CD4-positive, alpha-beta T cell treated with Interferon alpha-2 for 1 hour (primary cell): ENCODE results near the gene MTRFR.
"Not testable (repeated sequence)": the region's sequence is repeated elsewhere in the genome, so short reads cannot be mapped to it uniquely, and the experiment has no call there.

Experiments
- DNase-seq, 2 donors: peaks; one replicate each; pipeline ENCODE4 v3.0.0-alpha.2; 2020 to 2022

The MTRFR gene

DNA sequence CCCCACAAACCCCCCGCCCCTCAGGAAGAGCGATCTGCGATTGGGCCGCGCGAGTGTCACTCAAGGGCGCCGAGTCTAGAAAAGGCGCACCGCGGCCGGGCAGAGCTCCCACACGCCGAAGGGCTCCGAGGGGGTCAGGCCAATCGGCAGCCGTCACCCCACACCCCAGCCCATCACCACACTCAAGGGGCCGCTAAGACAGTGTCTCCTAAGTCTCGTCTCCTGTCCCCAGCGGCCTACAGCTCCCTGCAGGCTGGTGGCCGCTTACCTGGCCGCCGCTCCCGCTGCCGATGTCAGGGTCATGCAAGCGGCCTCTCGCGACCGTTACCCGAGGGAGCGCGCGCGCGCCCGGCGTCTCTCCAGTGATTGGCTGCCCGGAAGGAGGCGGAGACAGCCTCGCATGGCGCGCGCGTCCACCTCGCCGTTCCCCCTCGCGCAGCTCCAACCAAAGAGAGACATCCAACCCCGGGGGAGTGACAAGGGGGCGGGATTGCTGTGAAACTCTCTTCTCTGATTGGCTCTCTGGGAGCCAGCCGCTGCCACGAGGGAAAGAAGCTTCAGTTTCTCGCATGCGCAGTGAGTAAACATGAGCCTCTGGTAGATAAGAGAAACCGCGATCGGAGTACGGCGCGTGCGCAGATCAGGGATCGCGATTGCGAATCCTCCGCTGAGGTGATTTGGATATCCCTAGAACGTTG lies at the start of gene MTRFR, which contains the start of gene MPHOSPH9:
Gene MTRFR, plus strand, starts transcription at position 630 of the 698 bp plus-strand sequence. CDS start 20,239 bp downstream, outside the sequence.
Gene MPHOSPH9, minus strand, starts transcription at position 335 of the 698 bp plus-strand sequence. CDS start 2,777 bp downstream, outside the sequence.
- DNase-seq, result peak; percentile 100

DNA sequence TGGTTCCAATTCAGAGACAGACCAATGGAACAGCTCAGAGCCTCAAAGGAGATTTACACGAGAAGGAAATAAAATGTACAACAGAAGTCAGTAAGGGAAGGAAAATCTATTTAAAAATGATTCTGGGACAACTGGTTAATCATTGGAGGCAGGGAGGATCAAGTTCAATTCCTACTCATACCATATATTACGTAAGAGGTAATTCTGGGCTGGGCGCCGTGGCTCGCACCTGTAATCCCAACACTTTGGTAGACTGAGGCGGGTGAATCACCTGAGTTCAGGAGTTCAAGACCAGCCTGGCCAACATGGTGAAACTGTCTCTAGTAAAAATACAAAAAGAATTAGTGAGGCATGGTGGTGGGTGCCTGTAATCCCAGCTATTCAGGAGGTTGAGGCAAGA lies 45.6 kb upstream of the MTRFR start:
- no peak for DNase-seq

DNA sequence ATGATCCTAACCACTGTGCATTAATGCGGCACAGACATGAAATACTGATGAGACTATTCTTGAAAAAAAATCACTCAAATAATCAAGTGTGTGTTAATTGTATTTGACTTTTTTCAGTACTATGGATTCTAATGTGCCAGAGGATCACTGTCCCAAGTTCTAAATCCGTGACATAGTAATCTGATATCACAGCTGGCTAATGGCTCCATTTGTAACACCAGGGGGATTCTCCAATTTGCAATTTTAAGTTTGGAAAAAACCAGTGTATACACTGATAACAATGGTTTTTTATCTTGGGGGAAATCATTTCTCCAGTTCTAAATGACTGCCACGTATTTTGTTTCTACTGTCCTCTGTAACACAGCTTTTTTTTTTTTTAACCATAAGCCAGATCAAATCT lies 33.3 kb upstream of the MTRFR start:
- no peak for DNase-seq

DNA sequence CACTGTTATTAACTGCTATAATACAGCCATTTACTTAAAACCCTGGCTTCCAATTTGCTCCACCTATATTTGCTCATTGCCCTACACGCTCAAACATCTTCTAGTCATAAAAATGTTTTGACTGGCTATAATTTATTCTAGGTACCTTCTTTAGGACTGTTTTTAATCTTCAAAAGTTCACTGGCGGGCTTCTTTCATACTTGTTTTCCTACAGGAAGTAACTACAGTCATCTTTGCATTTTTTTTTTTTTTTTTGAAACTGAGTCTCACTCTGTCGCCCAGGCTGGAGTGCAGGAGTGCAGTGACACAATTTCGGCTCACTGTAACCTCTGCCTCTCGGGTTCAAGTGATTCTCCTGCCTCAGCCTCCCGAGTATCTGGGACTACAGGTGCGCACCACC lies 32.8 kb upstream of the MTRFR start:
- peak in 1 of 2 donors; percentile 1 for DNase-seq

DNA sequence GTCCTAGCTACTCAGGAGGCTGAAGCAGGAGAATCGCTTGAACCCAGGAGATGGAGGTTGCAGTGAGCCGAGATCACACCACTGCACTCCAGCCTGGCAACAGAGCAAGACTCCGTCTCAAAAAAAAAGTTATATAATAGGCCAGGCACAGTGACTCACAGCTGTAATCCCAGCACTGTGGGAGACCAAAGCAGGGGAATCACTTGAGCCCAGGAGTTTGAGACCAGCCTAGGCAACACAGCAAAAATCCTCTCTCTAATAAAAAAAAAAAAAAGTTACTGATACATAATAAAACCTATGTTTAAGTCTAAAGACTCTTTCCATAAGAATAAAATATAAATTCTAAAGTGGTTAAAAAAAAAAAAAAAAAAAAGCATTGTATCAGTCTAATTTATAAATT lies 26.4 kb upstream of the MTRFR start:
- not testable (repeated sequence) for DNase-seq

DNA sequence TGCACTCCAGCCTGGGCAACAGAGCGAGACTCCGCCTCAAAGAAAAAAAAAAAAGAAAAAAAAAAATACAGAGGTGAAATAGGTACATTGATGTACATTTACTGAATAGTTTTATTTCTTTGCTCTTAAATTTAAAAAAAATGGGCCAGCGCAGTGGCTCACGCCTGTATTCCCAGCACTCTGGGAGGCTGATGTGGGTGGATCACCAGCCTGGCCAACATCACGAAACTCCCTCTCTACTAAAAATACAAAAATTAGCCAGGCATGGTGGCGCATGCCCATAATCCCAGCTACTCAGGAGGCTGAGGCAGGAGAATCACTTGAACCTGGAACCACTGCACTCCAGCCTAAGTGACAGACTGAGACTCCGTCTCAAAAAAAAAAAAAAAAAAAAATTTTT lies 25.4 kb upstream of the MTRFR start:
- not testable (repeated sequence) for DNase-seq

DNA sequence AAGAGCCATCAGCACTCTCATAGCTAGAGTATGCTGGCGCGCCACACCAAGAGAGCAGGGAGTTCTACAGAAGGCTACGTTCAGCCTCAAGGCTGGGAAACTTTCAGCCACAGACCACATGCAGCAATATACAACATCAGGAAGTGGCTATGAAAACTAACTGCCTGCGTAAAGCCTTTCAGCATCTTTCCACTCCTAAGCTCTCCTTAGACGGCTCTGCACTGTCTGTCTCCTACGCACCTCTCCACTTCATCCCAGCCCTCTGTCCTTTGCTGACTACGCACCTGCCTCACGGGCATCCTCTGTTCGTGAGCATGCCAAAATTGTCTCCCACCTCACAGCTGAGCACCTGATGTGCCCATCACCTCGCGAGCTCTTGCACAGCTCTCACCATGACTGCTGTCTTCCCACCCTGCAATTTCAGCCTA lies 10.0 kb upstream of the MTRFR start:
- peak; percentile 34 to 64 for DNase-seq

DNA sequence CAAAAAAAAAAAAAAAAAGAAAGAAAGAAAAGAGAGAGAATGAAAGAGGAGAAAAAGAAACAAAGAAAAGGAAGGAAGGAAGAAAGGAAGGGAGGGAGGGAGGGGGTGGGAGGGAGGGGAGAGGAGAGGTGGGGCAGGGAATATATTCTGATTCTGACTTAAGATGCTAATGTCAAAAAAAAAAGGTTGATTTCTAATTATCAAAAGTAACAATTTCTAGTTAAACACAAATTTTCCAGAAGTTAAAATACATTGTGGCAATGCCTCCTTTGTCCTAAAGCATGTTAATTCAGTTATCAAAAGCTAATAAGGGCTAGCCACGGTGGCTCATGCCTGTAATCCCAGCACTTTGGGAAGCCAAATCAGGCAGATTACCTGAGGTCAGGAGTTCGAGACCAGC lies 7.8 kb upstream of the MTRFR start:
- no peak for DNase-seq

DNA sequence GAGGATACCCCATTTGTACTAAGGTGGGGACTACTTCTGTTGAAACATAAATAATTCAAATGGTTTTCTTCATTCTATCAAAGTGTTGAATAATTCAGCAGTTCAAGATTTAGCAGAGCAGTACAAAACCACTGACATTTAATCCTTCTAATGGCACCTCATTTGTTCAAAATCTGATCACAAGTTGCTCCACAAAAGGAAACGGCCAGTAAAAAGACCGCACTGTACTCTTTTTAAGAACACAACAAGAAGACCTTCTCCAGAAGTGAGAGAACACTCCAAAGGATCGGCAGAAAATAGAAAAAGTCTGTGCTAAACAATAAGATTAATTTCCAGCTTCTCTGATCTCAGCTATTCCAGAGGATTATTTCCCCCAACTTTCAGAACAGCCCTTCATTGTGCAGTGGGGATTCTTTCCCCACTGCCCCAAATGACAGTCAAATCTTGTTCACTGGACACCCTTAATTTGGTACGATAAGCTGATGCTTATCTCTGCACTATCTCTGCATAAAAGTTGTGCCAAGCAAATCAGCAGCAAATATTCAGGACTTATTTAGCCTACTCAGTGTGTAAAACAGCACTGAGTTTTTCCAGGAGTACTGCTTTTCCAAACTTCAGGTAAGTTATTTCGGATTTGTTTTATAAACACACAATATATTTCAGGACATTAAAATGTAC lies 5.5 kb upstream of the MTRFR start:
- DNase-seq, result no peak

DNA sequence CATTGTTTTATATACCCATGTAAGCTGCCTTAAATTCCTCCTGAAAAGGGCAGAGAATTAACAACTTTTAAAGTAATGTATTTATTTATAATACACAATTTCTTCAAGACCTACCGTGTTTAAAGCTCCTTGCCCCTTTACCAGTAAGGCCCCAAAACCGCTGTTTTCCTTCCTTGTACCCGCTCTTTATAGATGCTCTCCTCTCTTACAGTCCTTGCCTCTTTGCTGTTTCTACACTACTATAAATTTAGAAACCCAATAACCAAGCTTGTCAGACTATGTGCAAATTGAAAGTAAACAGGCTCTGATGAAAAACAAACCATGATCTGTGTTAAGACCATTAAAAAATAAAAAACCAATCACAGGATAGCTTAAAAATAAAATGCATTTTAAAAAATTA lies 4.2 kb upstream of the MTRFR start:
- no peak for DNase-seq

DNA sequence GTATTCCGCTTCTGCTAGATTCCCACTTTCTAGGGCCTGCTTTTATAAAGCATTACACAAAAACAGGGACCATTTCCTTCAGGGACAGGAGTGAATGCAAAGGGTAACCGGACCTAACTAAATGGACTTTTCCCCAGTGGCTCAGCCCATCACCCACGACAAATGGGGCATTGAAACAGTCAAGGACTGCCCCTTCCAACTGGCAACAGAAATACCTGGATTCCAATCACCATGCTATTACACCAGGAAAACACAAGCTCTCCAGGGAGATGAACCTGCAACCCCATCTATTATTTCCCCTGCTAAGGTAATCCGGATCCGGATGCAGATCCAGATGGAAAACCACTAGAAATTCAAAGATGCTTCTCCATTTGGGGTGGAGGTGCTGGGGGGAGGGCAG lies 1.3 kb upstream of the MTRFR start:
- DNase-seq, result no peak

DNA sequence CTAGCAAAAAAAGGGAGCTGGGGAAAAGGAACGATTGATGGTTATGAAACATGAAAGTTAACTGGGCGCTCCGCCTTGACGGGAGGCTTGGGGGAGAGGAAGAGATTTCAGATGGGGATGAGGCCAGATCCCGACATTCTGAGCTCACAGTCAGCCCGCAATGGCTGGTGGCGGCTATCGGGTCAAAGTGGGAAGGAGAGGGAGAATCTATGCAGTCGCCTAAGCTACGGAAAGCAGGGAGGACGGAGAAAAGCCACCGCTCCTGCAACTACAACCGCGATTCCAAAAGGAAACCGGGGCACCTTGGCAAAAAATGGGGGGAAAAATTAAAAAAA lies 797 bp upstream of the MTRFR start:
- no peak for DNase-seq

DNA sequence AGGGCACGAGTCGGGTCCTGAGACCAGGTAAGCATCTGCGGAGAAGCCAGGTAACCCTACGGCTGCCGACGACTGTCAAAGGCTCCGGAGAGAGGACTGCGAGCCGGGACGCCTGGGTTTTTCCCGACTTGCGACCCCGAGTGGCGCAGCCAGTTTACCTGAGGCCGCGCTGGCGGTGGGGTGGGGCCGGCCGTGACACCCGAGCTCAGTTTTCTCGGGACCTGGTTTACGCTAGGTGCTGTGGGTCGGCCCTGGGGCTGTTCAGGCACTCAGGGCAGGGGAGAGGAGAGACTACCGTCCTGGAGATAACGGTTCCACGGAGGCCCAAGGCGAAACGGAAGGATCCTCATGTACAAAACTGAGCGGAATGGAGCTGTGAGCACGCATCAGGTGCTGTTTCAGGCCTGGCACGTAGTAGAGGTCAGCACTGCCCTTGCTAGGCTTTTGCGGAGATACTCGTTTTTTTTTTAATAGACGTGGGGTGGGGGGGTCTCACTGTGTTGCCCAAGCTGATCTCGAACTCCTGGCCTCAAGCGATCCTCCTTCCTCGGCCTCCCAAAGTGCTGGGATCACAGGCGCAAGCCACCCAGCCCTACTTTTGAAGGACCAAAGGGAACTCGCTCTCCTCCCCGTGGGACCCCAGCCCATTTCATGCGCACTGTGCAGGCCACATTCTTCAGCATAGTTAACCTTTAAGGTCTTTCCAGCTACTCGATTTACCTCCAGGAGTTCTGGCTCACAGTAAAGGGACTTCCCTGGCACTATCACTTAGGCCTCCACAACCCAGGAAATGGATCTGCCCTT lies 471 bp downstream of the MTRFR start:
- DNase-seq, result no peak

DNA sequence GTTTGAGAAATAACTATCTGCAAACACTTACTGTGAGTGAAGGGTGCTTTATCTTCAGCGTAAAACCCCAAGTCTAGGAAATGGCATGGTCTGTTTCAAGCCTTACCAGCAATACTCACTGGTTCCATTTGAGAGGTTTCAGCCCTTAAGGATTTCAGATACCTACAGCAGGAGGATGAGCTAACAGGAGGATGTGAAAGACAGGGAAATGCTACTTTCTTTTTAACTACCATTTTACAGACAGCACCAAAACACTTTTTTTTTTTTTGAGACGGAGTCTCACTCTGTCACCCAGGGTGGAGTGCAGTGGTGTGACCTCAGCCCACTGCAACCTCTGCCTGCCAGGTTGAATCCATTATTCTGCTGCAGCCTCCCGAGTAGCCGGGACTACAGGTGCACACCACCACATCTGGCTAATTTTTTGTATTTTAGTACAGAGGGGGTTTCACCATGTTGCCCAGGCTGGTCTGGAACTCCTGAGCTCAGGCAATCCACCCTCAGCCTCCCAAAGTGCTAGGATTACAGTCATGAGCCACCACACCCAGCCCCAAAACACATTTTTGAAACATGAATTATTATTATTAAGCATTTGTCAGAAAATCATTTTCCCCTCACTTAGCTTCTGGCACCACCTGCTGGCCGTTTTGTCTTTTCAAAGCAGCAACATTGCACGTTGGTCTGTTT lies 4.6 kb downstream of the MTRFR start:
- DNase-seq, result peak; percentile 67 to 79

DNA sequence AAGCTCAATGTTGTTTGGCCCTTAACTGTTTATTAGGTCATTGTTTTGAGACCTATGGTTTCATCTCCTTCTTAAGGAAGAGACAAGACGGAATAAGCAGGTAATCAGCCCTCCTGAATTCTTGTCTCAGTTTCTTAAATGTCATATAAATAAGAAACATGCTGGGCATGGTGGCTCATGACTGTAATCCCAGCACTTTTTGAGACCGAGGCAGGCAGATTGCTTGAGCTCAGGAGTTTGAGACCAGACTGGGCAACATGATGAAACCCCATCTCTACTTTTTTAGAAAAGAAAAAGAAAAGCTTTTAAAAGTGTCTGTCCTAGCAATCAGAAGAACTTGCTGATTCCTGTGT lies 5.1 kb downstream of the MTRFR start:
- DNase-seq, result no peak

DNA sequence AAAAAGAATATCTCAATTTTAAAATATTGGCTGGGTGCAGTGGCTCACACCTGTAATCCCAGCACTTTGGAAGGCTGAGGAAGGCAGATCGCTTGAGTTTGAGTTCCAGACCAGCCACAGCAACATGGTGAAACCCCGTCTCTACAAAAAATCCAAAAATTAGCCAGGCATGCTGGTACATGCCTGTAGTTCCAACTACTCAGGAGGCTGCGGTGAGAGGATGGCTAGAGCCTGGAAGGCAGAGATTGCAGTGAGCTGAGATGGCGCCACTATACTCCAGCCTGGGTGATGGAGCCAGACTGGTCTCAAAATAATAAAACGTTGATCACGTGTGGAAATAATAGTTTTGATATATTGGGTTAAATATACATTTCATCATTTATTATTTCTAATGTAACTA lies 5.7 kb downstream of the MTRFR start:
- DNase-seq, result no peak

DNA sequence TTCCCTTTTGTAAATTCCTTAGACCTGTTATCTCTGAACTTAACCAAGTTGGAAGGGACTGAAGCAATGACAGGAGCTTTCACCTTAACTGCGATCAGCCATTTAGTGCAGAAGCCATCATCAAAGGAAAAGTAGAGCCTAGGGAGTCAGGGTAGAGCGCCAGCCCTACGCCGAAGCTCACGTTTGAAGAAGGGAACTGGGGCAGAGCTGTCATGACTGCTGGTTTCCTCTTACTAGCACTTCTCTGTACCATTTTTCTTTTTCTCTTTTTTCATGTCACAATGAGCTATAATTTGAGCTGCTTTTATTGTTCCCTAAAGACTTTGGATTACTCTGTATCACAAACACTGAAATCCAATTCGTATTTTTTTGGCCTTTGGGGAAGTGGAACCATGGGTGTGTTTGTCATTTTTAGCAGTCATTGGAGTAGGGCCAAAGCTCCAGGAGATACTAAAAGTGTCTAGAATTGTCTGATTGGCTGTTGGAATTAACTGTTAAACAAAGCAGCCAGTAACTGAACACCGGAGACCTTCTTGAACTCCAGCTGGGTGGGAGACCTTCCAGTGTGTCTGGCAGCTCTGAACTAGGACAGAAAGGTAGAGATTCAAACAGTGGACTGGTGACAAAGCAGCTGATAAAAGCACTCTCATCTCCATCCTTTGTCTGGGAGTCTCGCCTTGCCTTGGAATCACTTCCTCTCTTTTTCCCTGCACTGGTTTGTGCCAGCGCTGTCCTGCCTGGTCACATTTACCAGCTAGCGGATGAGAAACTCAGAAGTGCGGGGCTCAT lies 9.1 kb downstream of the MTRFR start:
- no peak for DNase-seq

DNA sequence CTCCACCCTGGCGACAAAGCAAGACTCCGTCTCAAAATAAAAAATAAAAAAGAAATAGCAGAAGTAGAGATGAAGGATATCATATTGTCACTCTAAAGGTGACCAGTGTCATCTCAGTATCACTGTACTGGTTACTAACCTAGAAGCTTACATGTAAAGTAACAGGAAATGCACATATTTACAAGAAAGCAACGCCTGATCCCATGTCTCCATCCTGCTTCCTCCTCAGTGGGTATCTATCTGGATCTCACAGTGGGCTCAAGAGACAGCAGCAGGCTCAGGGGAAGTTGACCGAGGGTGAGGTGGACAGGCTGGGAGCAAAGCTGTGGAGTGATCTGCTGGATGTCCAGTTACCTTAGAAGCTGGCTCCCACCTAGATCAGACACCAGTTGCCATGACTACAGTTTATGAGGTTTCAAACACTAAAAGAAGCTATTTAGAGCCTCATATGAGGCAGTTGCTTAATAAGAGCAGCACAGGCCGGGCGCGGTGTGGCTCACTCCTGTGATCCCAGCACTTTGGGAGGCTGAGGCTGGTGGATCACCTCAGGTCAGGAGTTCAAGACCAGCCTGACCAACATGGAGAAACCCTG lies 10.5 kb downstream of the MTRFR start:
- no peak for DNase-seq

DNA sequence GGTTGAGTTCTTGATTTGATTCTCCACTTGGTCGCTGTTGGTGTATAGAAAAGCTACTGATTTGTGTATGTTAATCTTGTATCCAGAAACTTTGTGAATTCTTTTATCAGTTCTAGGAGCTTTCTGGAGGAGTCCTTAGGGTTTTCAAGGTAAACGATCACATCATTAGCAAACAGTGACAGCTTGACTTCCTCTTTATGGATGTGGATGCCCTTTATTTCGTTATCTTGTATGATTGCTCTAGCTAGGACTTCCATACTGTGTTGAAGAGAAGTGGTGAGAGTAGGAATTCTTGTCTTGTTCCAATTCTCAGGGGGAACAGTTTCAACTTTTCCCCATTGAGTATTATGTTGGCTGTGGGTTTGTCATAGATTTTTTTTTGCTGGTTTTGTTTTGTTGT lies 12.4 kb downstream of the MTRFR start:
- no peak for DNase-seq

DNA sequence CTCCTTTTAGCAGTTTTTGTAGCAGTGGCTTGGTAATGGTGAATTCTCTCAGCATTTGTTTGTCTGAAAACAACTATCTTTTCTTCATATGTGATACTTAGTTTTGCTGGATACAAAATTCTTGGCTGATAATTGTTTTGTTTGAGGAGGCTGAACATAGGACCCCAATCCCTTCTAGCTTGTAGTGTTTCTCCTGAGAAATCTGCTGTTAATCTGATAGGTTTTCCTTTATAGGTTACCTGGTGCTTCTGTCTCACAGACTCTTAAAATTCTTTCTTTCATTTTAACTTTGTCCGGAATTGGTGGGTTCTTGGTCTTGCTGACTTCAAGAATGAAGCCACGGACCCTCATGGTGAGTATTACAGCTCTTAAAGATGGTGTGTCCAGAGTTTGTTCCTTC lies 14.9 kb downstream of the MTRFR start:
- not testable (repeated sequence) for DNase-seq

DNA sequence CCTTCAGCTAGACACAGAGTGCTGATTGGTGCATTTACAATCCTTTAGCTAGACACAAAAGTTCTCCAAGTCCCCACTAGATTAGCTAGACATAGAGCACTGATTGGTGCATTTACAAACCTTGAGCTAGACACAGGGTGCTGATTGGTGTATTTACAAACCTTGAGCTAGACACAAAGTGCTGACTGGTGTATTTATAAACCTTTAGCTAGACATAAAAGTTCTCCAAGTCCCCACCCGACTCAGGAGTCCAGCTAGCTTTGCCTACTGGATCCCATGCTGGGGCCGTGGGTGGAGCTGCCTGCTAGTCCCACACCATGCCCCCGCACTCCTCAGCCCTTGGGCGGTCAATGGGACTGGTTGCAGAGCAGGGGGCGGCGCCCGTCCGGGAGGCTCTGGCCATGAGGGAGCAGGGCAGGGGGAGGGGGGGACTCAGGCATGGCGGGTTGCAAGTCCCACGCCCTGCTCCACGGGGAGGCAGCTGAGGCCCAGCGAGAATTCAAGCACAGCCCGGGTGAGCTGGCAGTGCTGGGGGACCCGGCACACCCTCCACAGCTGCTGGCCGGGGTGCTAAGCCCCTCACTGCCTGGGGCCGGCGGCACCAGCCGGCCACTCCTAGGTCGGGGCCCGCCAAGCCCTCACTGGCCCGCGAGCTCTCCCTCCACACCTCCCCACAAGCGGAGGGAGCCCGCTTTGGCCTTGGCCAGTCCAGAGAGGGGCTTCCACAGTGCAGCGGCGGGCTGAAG lies 15.9 kb downstream of the MTRFR start:
- not testable (repeated sequence) for DNase-seq
